Cardiac ventricle fibroblast (primary cell): ENCODE measurements around the gene TAS2R20. TPM values are rescaled to one million over a fixed set of nuclear protein-coding genes. Genes with fewer than 3 reads are reported as not detected.

Experiments
- total RNA-seq: library from RNA; depleted of rRNA; stranded (reverse); fragments of >200 nt; gene quantifications from 2 replicates; pipeline ENCODE4 v1.2.3, GENCODE V29; 2015

The TAS2R20 gene
- total RNA-seq = 0.62 and 1.0 TPM in 2 replicates

GRCh38 chr12:10998204-10998603 is at the start of gene TAS2R20:
TSS of gene TAS2R20 (minus strand) at chr12:10998304. CDS start at chr12:10997875, 429 bp downstream.

GRCh38 chr12:11031307-11031706 is 33.2 kb upstream of the TAS2R20 start, which contains the start of gene TAS2R31:
TSS of gene TAS2R31 (minus strand) at chr12:11031407. CDS start at chr12:11031335, 72 bp downstream.

GRCh38 chr12:11022520-11022919 is 24.4 kb upstream of the TAS2R20 start, which contains the start of gene TAS2R19:
TSS of gene TAS2R19 (minus strand) at chr12:11022620. CDS start at chr12:11022571, 49 bp downstream.

GRCh38 chr12:10986812-10987211 is 11.3 kb downstream of the TAS2R20 start, which contains the start of gene TAS2R50:
TSS of gene TAS2R50 (minus strand) at chr12:10986912. CDS start at chr12:10986860, 52 bp downstream.

Other genes starting within 250 kb of the TAS2R20 start
- gene TAS2R7, start 195.7 kb downstream of the TAS2R20 start, total RNA-seq = not detected in 2 replicates
- gene TAS2R8, start 191.0 kb downstream of the TAS2R20 start, total RNA-seq = not detected in 2 replicates
- gene TAS2R9, start 188.1 kb downstream of the TAS2R20 start, total RNA-seq = not detected in 2 replicates
- 1.9 TPM in 1 of 2 replicates, not detected in the other for gene TAS2R10, start 171.9 kb downstream of the TAS2R20 start, total RNA-seq
- gene PRR4, start 148.8 kb downstream of the TAS2R20 start, total RNA-seq = not detected in 2 replicates
- gene PRH1, start 114.0 kb downstream of the TAS2R20 start, total RNA-seq = 3.9 and 12.4 TPM in 2 replicates
- gene TAS2R13, start 88.7 kb downstream of the TAS2R20 start, total RNA-seq = 0.15 and 0.37 TPM in 2 replicates
- gene PRH2, start 69.1 kb downstream of the TAS2R20 start, total RNA-seq = 1.1 TPM in 1 of 2 replicates, not detected in the other
- gene TAS2R14, start 59.0 kb downstream of the TAS2R20 start, total RNA-seq = 0.98 and 1.6 TPM in 2 replicates
- 2.1 and 2.7 TPM in 2 replicates for gene TAS2R50, start 11.4 kb downstream of the TAS2R20 start, total RNA-seq
- 0.94 and 0.98 TPM in 2 replicates for gene TAS2R19, start 24.3 kb upstream of the TAS2R20 start, total RNA-seq
- gene TAS2R31, start 33.1 kb upstream of the TAS2R20 start, total RNA-seq = 0.44 and 2.4 TPM in 2 replicates
- gene TAS2R46, start 64.0 kb upstream of the TAS2R20 start, total RNA-seq = 1.5 TPM in 1 of 2 replicates, not detected in the other
- not detected in 2 replicates for gene TAS2R43, start 94.0 kb upstream of the TAS2R20 start, total RNA-seq
- 0.59 and 1.8 TPM in 2 replicates for gene TAS2R30, start 136.3 kb upstream of the TAS2R20 start, total RNA-seq
- 6.4 and 7.7 TPM in 2 replicates for gene SMIM10L1, start 172.9 kb upstream of the TAS2R20 start, total RNA-seq
- gene TAS2R42, start 188.6 kb upstream of the TAS2R20 start, total RNA-seq = not detected in 2 replicates